K562 (cell line): ENCODE data around the gene GATA5. TPM values are rescaled to one million over a fixed set of nuclear protein-coding genes. Genes with fewer than 3 reads are reported as not detected.

Experiments
- ATAC-seq: fragments of 200-7000 bp; cut with Tn5 transposase; 3 replicates; pipeline ENCODE4 v1.9.1; 2020; ENCODE audit warnings: moderate library complexity
- BruUV-seq: library from RNA; stranded (reverse); fragments of 400-500 nt; replicated peaks from 2 replicates; lab custom pipeline; 2021; lab: Mats Ljungman, UMichigan
- CTCF ChIA-PET: fragments of 300-600 bp; formaldehyde crosslinking; extraction: SDS; loops from one replicate; lab custom pipeline; 2021; ENCODE audit warnings: low intra/inter-chr PET ratio; lab: Yijun Ruan, JAX
- POLR2A ChIA-PET: fragments of 300-600, 350-650 bp; sonication (Branson Sonifier 250); formaldehyde crosslinking; extraction: SDS; loops from one replicate; lab custom pipeline; 2021; ENCODE audit warnings: antibody characterized with exemption, inconsistent platforms; lab: Yijun Ruan, JAX
- DNase-seq, 4 experiments: peaks; one replicate each; pipeline versions ENCODE4 v3.0.0 to v3.0.0-alpha.2; 2011 to 2018; ENCODE audit warnings: low spot score in 3 of 4, mixed read lengths in 3 of 4; ENCODE audit errors: extremely low read depth in 1 of 4
- FAIRE-seq: peaks from 2 replicates; lab custom pipeline; 2011; peaks lifted over from hg19 to GRCh38; lab: Jason Lieb, UNC
- H2AFZ ChIP-seq: 2 replicates; pipeline ENCODE4 v1.6.0; 2011; ENCODE audit warnings: low read depth, low read length, control low read depth, inconsistent platforms
- H3K27ac ChIP-seq: fragments of 200-600 bp; 3 replicates; pipeline ENCODE4 v1.8.0; 2011; ENCODE audit warnings: low read depth, mild to moderate bottlenecking, control low read depth, inconsistent platforms, low read length, moderate library complexity, mixed read lengths; ENCODE audit errors: extremely low read depth
- H3K27me3 ChIP-seq, 2 experiments: fragments of 300-600 bp in 1 of 2; 2 replicates in 1 of 2; 3 replicates in 1 of 2; pipeline versions ENCODE4 v1.6.0 to v1.8.0; 2011; ENCODE audit warnings: inconsistent platforms in 2 of 2, low read length in 2 of 2, mild to moderate bottlenecking in 1 of 2, mixed read lengths in 1 of 2, moderate library complexity in 1 of 2; ENCODE audit not compliant: control insufficient read depth in 2 of 2, insufficient read depth in 2 of 2
- H3K36me3 ChIP-seq: fragments of 300-600 bp; 3 replicates; pipeline ENCODE4 v1.8.0; 2011; ENCODE audit warnings: mild to moderate bottlenecking, low read length, inconsistent platforms; ENCODE audit not compliant: control insufficient read depth, insufficient read depth
- H3K4me1 ChIP-seq, 2 experiments: fragments of 200-600 bp in 1 of 2; replicated peaks in 1 of 2; 2 replicates in 1 of 2; 3 replicates in 1 of 2; pipeline versions ENCODE4 v1.5.1 to v1.8.0; 2011; ENCODE audit warnings: inconsistent platforms in 2 of 2, low read length in 2 of 2, mild to moderate bottlenecking in 1 of 2, mixed read lengths in 1 of 2, moderate library complexity in 1 of 2; ENCODE audit not compliant: control insufficient read depth in 2 of 2, insufficient read depth in 2 of 2
- H3K4me2 ChIP-seq: 2 replicates; pipeline ENCODE4 v1.6.1; 2011; ENCODE audit warnings: low read length, control low read depth, inconsistent platforms, mixed read lengths; ENCODE audit not compliant: insufficient read depth
- H3K4me3 ChIP-seq: fragments of 200-600 bp; sonication (generic), shearing (Covaris generic); 2 replicates; pipeline ENCODE4 v1.5.1; 2016; ENCODE audit warnings: control low read depth, inconsistent platforms
- H3K79me2 ChIP-seq: fragments of 200-600 bp; 3 replicates; pipeline ENCODE4 v1.8.0; 2011; ENCODE audit warnings: low read length, inconsistent platforms; ENCODE audit not compliant: control insufficient read depth, insufficient read depth
- H3K9ac ChIP-seq, 2 experiments: 2 replicates each; pipeline versions ENCODE4 v1.6.0 to v1.6.1; 2011; ENCODE audit warnings: low read depth in 2 of 2, low read length in 2 of 2, control low read depth in 1 of 2, inconsistent platforms in 1 of 2, mild to moderate bottlenecking in 1 of 2, mixed read lengths in 1 of 2; ENCODE audit not compliant: insufficient read depth in 1 of 2
- H3K9me1 ChIP-seq: one replicate; pipeline ENCODE4 v1.6.0; 2011; ENCODE audit warnings: inconsistent platforms, mild to moderate bottlenecking, low read length, moderate library complexity; ENCODE audit not compliant: control insufficient read depth, insufficient read depth
- H3K9me3 ChIP-seq: replicated peaks from 2 replicates; pipeline ENCODE4 v1.5.1; 2011; ENCODE audit warnings: low read depth, low read length, inconsistent platforms; ENCODE audit not compliant: control insufficient read depth, insufficient read depth
- H4K20me1 ChIP-seq: replicated peaks from 2 replicates; pipeline ENCODE4 v1.6.1; 2011; ENCODE audit warnings: low read length, inconsistent platforms, mixed read lengths; ENCODE audit not compliant: control insufficient read depth, insufficient read depth
- HOXB6 ChIP-seq: fragments of 250-450 bp; sonication (Bioruptor Pico); IDR thresholded peaks from 2 replicates; pipeline ENCODE4 v1.5.1; 2022; ENCODE audit warnings: mild to moderate bottlenecking, borderline replicate concordance
- MEIS2 ChIP-seq: fragments of 450-650 bp; IDR thresholded peaks from 2 replicates; pipeline ENCODE4 v1.6.1; 2014; ENCODE audit warnings: mild to moderate bottlenecking; ENCODE audit not compliant: partially characterized antibody
- SAP30 ChIP-seq: fragments of 200-600 bp; sonication (generic); IDR thresholded peaks from 2 replicates; pipeline ENCODE4 v1.6.1; 2012; ENCODE audit warnings: borderline replicate concordance, low read depth, mild to moderate bottlenecking, moderate library complexity, low read length, control low read depth, inconsistent platforms; ENCODE audit not compliant: insufficient read depth, poor library complexity, severe bottlenecking
- U2AF2 ChIP-seq: fragments of 200-400 bp; formaldehyde crosslinking; optimal IDR thresholded peaks from 2 replicates; pipeline ENCODE3; 2017; ENCODE audit warnings: low read depth, mild to moderate bottlenecking, low read length
- ZNF12 ChIP-seq: sonication (generic); formaldehyde crosslinking; IDR thresholded peaks from 2 replicates; pipeline ENCODE4 v1.4.0; 2020; ENCODE audit warnings: mild to moderate bottlenecking, missing genetic modification reagents
- WGBS: fragments of 100-300 bp; shearing (Covaris generic); methylation state at CpG from one replicate; pipeline ENCODE4 v1.1.6; 2016; ENCODE audit warnings: low coverage, mixed read lengths; ENCODE audit not compliant: insufficient coverage; ENCODE audit errors: missing lambda C conversion rate; 5-methylcytosine and 5-hydroxymethylcytosine counted together
- in situ Hi-C: fragments of 300-500 bp; cut with MboI; formaldehyde crosslinking; loops from 4 replicates; pipeline ENCODE4 v1.15.0; 2018; ENCODE audit warnings: inconsistent platforms, mixed read lengths
- intact Hi-C: fragments of 100-400 bp; cut with micrococcal nuclease; formaldehyde crosslinking; loops from 2 replicates; pipeline ENCODE4 v1.14.2; 2022
- polyA plus RNA-seq, 8 experiments: library from polyadenylated mRNA; depleted of rRNA in 4 of 8; stranded (reverse) in 5 of 8; unstranded in 3 of 8; fragments of >200 nt; fragmentation: Nextera tagmentation in 2 of 8; fragmentation: Illumina TruSeq in 1 of 8; extraction: Ambion mirVana in 2 of 8; extraction: Trizol in 1 of 8; gene quantifications; 2 replicates each; pipeline versions ENCODE4 v1.2.1 to v1.2.3, GENCODE V29; 2011 to 2014; ENCODE audit warnings: inconsistent platforms in 1 of 8, missing spikeins in 1 of 8
- total RNA-seq, 7 experiments: library from RNA; depleted of rRNA in 6 of 7; stranded (reverse); fragments of >200 nt in 6 of 7; fragmentation: Illumina TruSeq in 2 of 7; extraction: Trizol in 2 of 7; gene quantifications; 2 replicates each; pipeline versions ENCODE4 v1.2.1 to v1.2.3, GENCODE V29; 2011 to 2021; ENCODE audit warnings: low replicate concordance in 1 of 7
- TF ChIP-seq, protein P1 (sequence below): sonication (generic); formaldehyde crosslinking; IDR thresholded peaks from 2 replicates; pipeline ENCODE4 v1.8.1; 2023; ENCODE audit warnings: mild to moderate bottlenecking, missing genetic modification reagents

Gene GATA5
- total and polyA plus RNA-seq, 9 of the 15 experiments (the other 6 are each of a cell fraction or from before 2014, with no cell fraction given), result 0.09 to 0.57 (median 0.20) TPM; not detected in 3

GRCh38 chr20:62454904-62455636 is 20.7 kb downstream of the GATA5 start:
- H3K9me3 ChIP-seq, result no peaks in the 10 kb centered on the region
- no peaks in the 10 kb centered on the region for H4K20me1 ChIP-seq
- ATAC-seq, result no peak
- H2AFZ ChIP-seq, result no peak overlapping the region
- no peak overlapping the region for H3K4me3 ChIP-seq
- 29% methylated on average over 30 of the region's 30 CpGs for WGBS
- BruUV-seq, result no TSS peak
- no peak for TF ChIP-seq SAP30
- TF ChIP-seq MEIS2, result peak; percentile 27
- no peak for TF ChIP-seq HOXB6 (CRISPR knock-in tag)
- no peak for TF ChIP-seq ZNF12 (CRISPR knock-in tag)
- no peak for TF ChIP-seq U2AF2
- TF ChIP-seq, protein P1, sequence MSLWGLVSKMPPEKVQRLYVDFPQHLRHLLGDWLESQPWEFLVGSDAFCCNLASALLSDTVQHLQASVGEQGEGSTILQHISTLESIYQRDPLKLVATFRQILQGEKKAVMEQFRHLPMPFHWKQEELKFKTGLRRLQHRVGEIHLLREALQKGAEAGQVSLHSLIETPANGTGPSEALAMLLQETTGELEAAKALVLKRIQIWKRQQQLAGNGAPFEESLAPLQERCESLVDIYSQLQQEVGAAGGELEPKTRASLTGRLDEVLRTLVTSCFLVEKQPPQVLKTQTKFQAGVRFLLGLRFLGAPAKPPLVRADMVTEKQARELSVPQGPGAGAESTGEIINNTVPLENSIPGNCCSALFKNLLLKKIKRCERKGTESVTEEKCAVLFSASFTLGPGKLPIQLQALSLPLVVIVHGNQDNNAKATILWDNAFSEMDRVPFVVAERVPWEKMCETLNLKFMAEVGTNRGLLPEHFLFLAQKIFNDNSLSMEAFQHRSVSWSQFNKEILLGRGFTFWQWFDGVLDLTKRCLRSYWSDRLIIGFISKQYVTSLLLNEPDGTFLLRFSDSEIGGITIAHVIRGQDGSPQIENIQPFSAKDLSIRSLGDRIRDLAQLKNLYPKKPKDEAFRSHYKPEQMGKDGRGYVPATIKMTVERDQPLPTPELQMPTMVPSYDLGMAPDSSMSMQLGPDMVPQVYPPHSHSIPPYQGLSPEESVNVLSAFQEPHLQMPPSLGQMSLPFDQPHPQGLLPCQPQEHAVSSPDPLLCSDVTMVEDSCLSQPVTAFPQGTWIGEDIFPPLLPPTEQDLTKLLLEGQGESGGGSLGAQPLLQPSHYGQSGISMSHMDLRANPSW (CRISPR knock-in tag), result no peak
- H3K36me3 ChIP-seq, result no peaks in the 10 kb centered on the region
- POLR2A ChIA-PET, result interaction anchor here (0.6 to 1.6 kb wide), 6 partner anchors 10 to 503 kb away, joined by 3 to 6 read pairs (median 4); no protein-coding TSS in a partner anchor
- peaks cover 5 to 42% of the 10 kb centered on the region in 2 experiments; a peak in 4 of 5 replicates for H3K27me3 ChIP-seq
- H3K79me2 ChIP-seq, result no peaks in the 10 kb centered on the region
- no peak for DNase-seq
- H3K27ac ChIP-seq, result no peak overlapping the region
- no peak overlapping the region for H3K4me2 ChIP-seq
- intact Hi-C loops, result no loop called here
- in situ Hi-C loops, result no loop called here
- peaks cover 14 to 76% of the 10 kb centered on the region in 2 experiments for H3K4me1 ChIP-seq
- H3K9ac ChIP-seq, result peak overlapping the region in 1 of 2 experiments; percentile 35; a peak in 1 of 4 replicates
- H3K9me1 ChIP-seq, result no peaks in the 10 kb centered on the region
- FAIRE-seq, result no peak
- CTCF ChIA-PET, result no interaction called here
